ENCODE measurements around the gene NOTCH3. TPM values are rescaled to one million over a fixed set of nuclear protein-coding genes. Genes with fewer than 3 reads are reported as not detected.
A peak's percentile ranks its signal among the peaks of the same experiment; 100 is the strongest.

NOTCH3 gene
- total RNA-seq, 2 donors from 2014 or later = 140 to 171 TPM

GRCh38 chr19:15244808-15245207, 44.0 kb upstream of the NOTCH3 start:
- DNase-seq = no peak
- no peak overlapping the region for H3K4me3 Mint-ChIP-seq
- no peaks in the 10 kb centered on the region for H3K9me3 ChIP-seq (ENCODE audit: control insufficient read depth, low read length)
- H3K27me3 ChIP-seq (ENCODE audit: control insufficient read depth, insufficient read depth, low read length, poor library complexity, severe bottlenecking) = no peaks in the 10 kb centered on the region
- H3K9ac ChIP-seq (ENCODE audit: extremely low read depth, low read length, poor library complexity, severe bottlenecking) = no peak overlapping the region
- no peaks in the 10 kb centered on the region for H3K4me1 ChIP-seq (ENCODE audit: control insufficient read depth, insufficient read depth, low read length)
- peaks cover 62% of the 10 kb centered on the region for H3K36me3 Mint-ChIP-seq (ENCODE audit: low read depth)
- no peaks in the 10 kb centered on the region for H3K27me3 Mint-ChIP-seq (ENCODE audit: insufficient read depth)
- H3K36me3 ChIP-seq (ENCODE audit: control insufficient read depth, insufficient read depth, low read length) = peaks cover 82% of the 10 kb centered on the region
- no peaks in the 10 kb centered on the region for H3K9me3 Mint-ChIP-seq
- peak overlapping the region; percentile 52 for H3K27ac Mint-ChIP-seq
- H3K4me1 Mint-ChIP-seq = no peaks in the 10 kb centered on the region
- H3K4me3 ChIP-seq (ENCODE audit: low read length) = no peak overlapping the region
- WGBS, 2 experiments (ENCODE audit: insufficient coverage in 1 of 2, insufficient read length in 1 of 2) = 92 to 95% methylated on average over 7 of the region's 7 CpGs
- no peak for TF ChIP-seq CTCF (conservative IDR thresholded peaks at IDR 0.05)
- H3K27ac ChIP-seq (ENCODE audit: low read depth, low read length) = no peak overlapping the region

- no peaks in the 10 kb centered on the region for H3K9me3 ChIP-seq (ENCODE audit: control insufficient read depth, low read length)
- peaks cover 62% of the 10 kb centered on the region for H3K36me3 Mint-ChIP-seq (ENCODE audit: low read depth)
Observed at GRCh38 chr19:15244106-15244803, 43.5 kb upstream of the NOTCH3 start.

GRCh38 chr19:15243236-15243957, 42.6 kb upstream of the NOTCH3 start:
- H3K9me3 ChIP-seq (ENCODE audit: control insufficient read depth, low read length) = no peaks in the 10 kb centered on the region
- TF ChIP-seq CTCF (conservative IDR thresholded peaks at IDR 0.05) = no peak
- Mint-ChIP-seq H3K36me3 (ENCODE audit: low read depth) (peaks cover 55% of the 10 kb centered on the region), H3K4me1 (no peaks in the 10 kb centered on the region), H3K4me3 (no peak overlapping the region), H3K9me3 (no peaks in the 10 kb centered on the region), H3K27ac (peak overlapping the region; percentile 52), H3K27me3 (ENCODE audit: insufficient read depth) (no peaks in the 10 kb centered on the region)
- H3K4me1 ChIP-seq (ENCODE audit: control insufficient read depth, insufficient read depth, low read length) = no peaks in the 10 kb centered on the region
- no peak overlapping the region for H3K27ac ChIP-seq (ENCODE audit: low read depth, low read length)
- no peaks in the 10 kb centered on the region for H3K27me3 ChIP-seq (ENCODE audit: control insufficient read depth, insufficient read depth, low read length, poor library complexity, severe bottlenecking)
- no peak for DNase-seq
- H3K36me3 ChIP-seq (ENCODE audit: control insufficient read depth, insufficient read depth, low read length) = peaks cover 77% of the 10 kb centered on the region
- WGBS, 2 experiments (ENCODE audit: insufficient coverage in 1 of 2, insufficient read length in 1 of 2) = 95 to 96% methylated on average over 5 to 17 of the region's 17 CpGs
- H3K9ac ChIP-seq (ENCODE audit: extremely low read depth, low read length, poor library complexity, severe bottlenecking) = no peak overlapping the region
- H3K4me3 ChIP-seq (ENCODE audit: low read length) = no peak overlapping the region

More at GRCh38 chr19:15244106-15244803, 43.5 kb upstream of the NOTCH3 start:
- Mint-ChIP-seq H3K9me3 (no peaks in the 10 kb centered on the region), H3K27me3 (ENCODE audit: insufficient read depth) (no peaks in the 10 kb centered on the region), H3K27ac (peak overlapping the region; percentile 52), H3K4me1 (no peaks in the 10 kb centered on the region), H3K4me3 (no peak overlapping the region)
- no peak overlapping the region for H3K4me3 ChIP-seq (ENCODE audit: low read length)
- H3K27me3 ChIP-seq (ENCODE audit: control insufficient read depth, insufficient read depth, low read length, poor library complexity, severe bottlenecking) = no peaks in the 10 kb centered on the region
- no peak overlapping the region for H3K27ac ChIP-seq (ENCODE audit: low read depth, low read length)
- TF ChIP-seq CTCF (conservative IDR thresholded peaks at IDR 0.05) = no peak
- 94 to 100% methylated on average over 8 to 19 of the region's 24 CpGs for WGBS, 2 experiments (ENCODE audit: insufficient coverage in 1 of 2, insufficient read length in 1 of 2)
- DNase-seq = no peak
- no peak overlapping the region for H3K9ac ChIP-seq (ENCODE audit: extremely low read depth, low read length, poor library complexity, severe bottlenecking)
- H3K36me3 ChIP-seq (ENCODE audit: control insufficient read depth, insufficient read depth, low read length) = peaks cover 80% of the 10 kb centered on the region
- H3K4me1 ChIP-seq (ENCODE audit: control insufficient read depth, insufficient read depth, low read length) = no peaks in the 10 kb centered on the region
